HCT116 (cell line): ENCODE results near the gene CERK.
"Not testable (repeated sequence)": the region's sequence is repeated elsewhere in the genome, so short reads cannot be mapped to it uniquely, and the experiment has no call there.

Experiments
- CEBPB ChIP-seq: IDR thresholded peaks from 2 replicates; pipeline ENCODE4 v1.6.1; 2012; ENCODE audit warnings: low read depth
- CTCF ChIP-seq, 3 experiments: fragments of 200-600 bp in 1 of 3; sonication (generic) in 1 of 3; IDR thresholded peaks in 2 of 3; conservative IDR thresholded peaks in 1 of 3; 2 replicates each; pipeline ENCODE4 v1.5.1; 2012 to 2017; ENCODE audit warnings: low read depth in 2 of 3, low read length in 2 of 3, antibody characterized with exemption in 1 of 3, borderline replicate concordance in 1 of 3, control low read depth in 1 of 3, mild to moderate bottlenecking in 1 of 3, mixed read lengths in 1 of 3, mixed run types in 1 of 3, moderate library complexity in 1 of 3; ENCODE audit not compliant: insufficient read depth in 1 of 3
- EZH2phosphoT487 ChIP-seq: fragments of 200-600 bp; IDR thresholded peaks from 2 replicates; pipeline ENCODE4 v1.6.1; 2018; ENCODE audit warnings: antibody characterized with exemption, borderline replicate concordance
- JUND ChIP-seq: IDR thresholded peaks from 2 replicates; pipeline ENCODE4 v1.6.1; 2012
- POLR2A ChIP-seq: IDR thresholded peaks from 2 replicates; pipeline ENCODE4 v1.7.0; 2011; ENCODE audit warnings: borderline replicate concordance; ENCODE audit not compliant: insufficient read depth, insufficient read length; ENCODE audit errors: extremely low read depth

- not testable (repeated sequence) for TF ChIP-seq EZH2phosphoT487; JUND; POLR2A; CEBPB; CTCF (IDR thresholded peaks at IDR 0.05 in 2 of 3, conservative IDR thresholded peaks at IDR 0.05 in 1 of 3; ENCODE audit: borderline replicate concordance in 1 of 3, insufficient read depth in 1 of 3, low read depth in 2 of 3, low read length in 2 of 3)
Measured at GRCh38 chr22:46642840-46643480, 95.1 kb downstream of the CERK start.
